Activated CD4-positive, alpha-beta T cell treated with anti-CD3 and anti-CD28 coated beads, Interleukin-2, amount 50 U/mL, for 1 hour (primary cell): ENCODE results near the gene TPI1.
"Not testable (repeated sequence)": the region's sequence is repeated elsewhere in the genome, so short reads cannot be mapped to it uniquely, and the experiment has no call there.

Experiments used
- DNase-seq: peaks from one replicate; pipeline ENCODE4 v3.0.0-alpha.2; 2020

The TPI1 gene

GRCh38 chr12:6894321-6894720 lies 27.0 kb downstream of the TPI1 start:
- DNase-seq = no peak

GRCh38 chr12:6896846-6897435 lies 29.6 kb downstream of the TPI1 start:
- DNase-seq = no peak

- no peak for DNase-seq
Observed at GRCh38 chr12:6899427-6899826, 32.1 kb downstream of the TPI1 start.

GRCh38 chr12:6899837-6900519 lies 32.6 kb downstream of the TPI1 start:
- no peak for DNase-seq

GRCh38 chr12:6902448-6902847 lies 35.1 kb downstream of the TPI1 start:
- DNase-seq = no peak

- DNase-seq = no peak
Observed at GRCh38 chr12:6903722-6904121, 36.4 kb downstream of the TPI1 start.

GRCh38 chr12:6904280-6905276 lies 37.2 kb downstream of the TPI1 start, which contains the start of gene LRRC23:
TSS of gene LRRC23 (plus strand) at chr12:6904822. CDS start at chr12:6905634, 812 bp downstream.
- peak; percentile 98 for DNase-seq

GRCh38 chr12:6905414-6906040 lies 38.2 kb downstream of the TPI1 start:
- DNase-seq = no peak

- DNase-seq = not testable (repeated sequence)
Observed at GRCh38 chr12:6908141-6908540, 40.8 kb downstream of the TPI1 start.

- DNase-seq = no peak
Observed at GRCh38 chr12:6909421-6910145, 42.3 kb downstream of the TPI1 start.

- no peak for DNase-seq
Observed at GRCh38 chr12:6912164-6912935, 45.0 kb downstream of the TPI1 start.

- DNase-seq = peak; percentile 88
Observed at GRCh38 chr12:6914246-6914946, 47.1 kb downstream of the TPI1 start, which contains the start of gene ENO2. TSS of gene ENO2 (plus strand) at chr12:6914580. CDS start at chr12:6915833, 1,253 bp downstream.

- no peak for DNase-seq
Observed at GRCh38 chr12:6914947-6915788, 47.8 kb downstream of the TPI1 start.

GRCh38 chr12:6915789-6916285 lies 48.5 kb downstream of the TPI1 start:
- DNase-seq = no peak

GRCh38 chr12:6916426-6917200 lies 49.3 kb downstream of the TPI1 start:
- DNase-seq = no peak

- DNase-seq = no peak
Observed at GRCh38 chr12:6917491-6918231, 50.3 kb downstream of the TPI1 start.

- DNase-seq = no peak
Observed at GRCh38 chr12:6919588-6919987, 52.3 kb downstream of the TPI1 start.
